ENCODE measurements around the gene FZD1. TPM values are rescaled to one million over a fixed set of nuclear protein-coding genes. Genes with fewer than 3 reads are reported as not detected.

Gene FZD1
- total RNA-seq, 2 experiments from 2014 or later: 0.29 to 0.30 TPM

- Mint-ChIP-seq H3K4me3 (no peak overlapping the region), H3K9me3 (no peaks in the 10 kb centered on the region), H3K4me1 (ENCODE audit: low read depth) (no peaks in the 10 kb centered on the region), H3K27me3 (ENCODE audit: low read depth) (peaks cover 3% of the 10 kb centered on the region), H3K27ac (no peak overlapping the region), H3K36me3 (ENCODE audit: low read depth) (no peaks in the 10 kb centered on the region)
- no peak for DNase-seq
- CTCF ChIA-PET: no interaction called here
- intact Hi-C loops (cut with micrococcal nuclease): no loop called here
Observed at GRCh38 chr7:91310830-91311460, 46.7 kb downstream of the FZD1 start.

GRCh38 chr7:91311839-91312238 lies 47.6 kb downstream of the FZD1 start:
- intact Hi-C loops (cut with micrococcal nuclease): no loop called here
- H3K27me3 Mint-ChIP-seq (ENCODE audit: low read depth): peaks cover 3% of the 10 kb centered on the region
- no peaks in the 10 kb centered on the region for H3K9me3 Mint-ChIP-seq
- H3K36me3 Mint-ChIP-seq (ENCODE audit: low read depth): no peaks in the 10 kb centered on the region
- no peak overlapping the region for H3K4me3 Mint-ChIP-seq
- H3K4me1 Mint-ChIP-seq (ENCODE audit: low read depth): no peaks in the 10 kb centered on the region
- DNase-seq: no peak
- CTCF ChIA-PET: no interaction called here
- no peak overlapping the region for H3K27ac Mint-ChIP-seq

- no peaks in the 10 kb centered on the region for H3K36me3 Mint-ChIP-seq (ENCODE audit: low read depth)
- no peak overlapping the region for H3K4me3 Mint-ChIP-seq
- H3K9me3 Mint-ChIP-seq: no peaks in the 10 kb centered on the region
- H3K27me3 Mint-ChIP-seq (ENCODE audit: low read depth): peaks cover 1% of the 10 kb centered on the region
- CTCF ChIA-PET: no interaction called here
- no peaks in the 10 kb centered on the region for H3K4me1 Mint-ChIP-seq (ENCODE audit: low read depth)
- intact Hi-C loops (cut with micrococcal nuclease): no loop called here
- no peak overlapping the region for H3K27ac Mint-ChIP-seq
- DNase-seq: no peak
Observed at GRCh38 chr7:91313113-91313512, 48.9 kb downstream of the FZD1 start.

- intact Hi-C loops (cut with micrococcal nuclease): no loop called here
- H3K27ac Mint-ChIP-seq: no peak overlapping the region
Observed at GRCh38 chr7:91314591-91315323, 50.5 kb downstream of the FZD1 start.

GRCh38 chr7:91316426-91316825 lies 52.2 kb downstream of the FZD1 start:
- DNase-seq: no peak
- CTCF ChIA-PET: no interaction called here
- H3K27me3 Mint-ChIP-seq (ENCODE audit: low read depth): peaks cover 4% of the 10 kb centered on the region
- H3K36me3 Mint-ChIP-seq (ENCODE audit: low read depth): no peaks in the 10 kb centered on the region
- H3K4me1 Mint-ChIP-seq (ENCODE audit: low read depth): no peaks in the 10 kb centered on the region
- no peaks in the 10 kb centered on the region for H3K9me3 Mint-ChIP-seq
- H3K27ac Mint-ChIP-seq: no peak overlapping the region
- no peak overlapping the region for H3K4me3 Mint-ChIP-seq
- intact Hi-C loops (cut with micrococcal nuclease): no loop called here

More at GRCh38 chr7:91314591-91315323, 50.5 kb downstream of the FZD1 start:
- no peaks in the 10 kb centered on the region for H3K9me3 Mint-ChIP-seq
- H3K4me3 Mint-ChIP-seq: no peak overlapping the region
- H3K27me3 Mint-ChIP-seq (ENCODE audit: low read depth): peaks cover 4% of the 10 kb centered on the region
- H3K4me1 Mint-ChIP-seq (ENCODE audit: low read depth): no peaks in the 10 kb centered on the region
- H3K36me3 Mint-ChIP-seq (ENCODE audit: low read depth): no peaks in the 10 kb centered on the region
- no peak for DNase-seq
- CTCF ChIA-PET: no interaction called here

- Mint-ChIP-seq H3K27ac (no peak overlapping the region), H3K4me3 (no peak overlapping the region), H3K9me3 (no peaks in the 10 kb centered on the region), H3K27me3 (ENCODE audit: low read depth) (peaks cover 2% of the 10 kb centered on the region), H3K36me3 (ENCODE audit: low read depth) (no peaks in the 10 kb centered on the region), H3K4me1 (ENCODE audit: low read depth) (no peaks in the 10 kb centered on the region)
- no peak for DNase-seq
- intact Hi-C loops (cut with micrococcal nuclease): no loop called here
- CTCF ChIA-PET: no interaction called here
Observed at GRCh38 chr7:91319351-91319750, 55.1 kb downstream of the FZD1 start.

- H3K9me3 Mint-ChIP-seq: no peaks in the 10 kb centered on the region
- no peak overlapping the region for H3K4me3 Mint-ChIP-seq
- intact Hi-C loops (cut with micrococcal nuclease): no loop called here
- CTCF ChIA-PET: no interaction called here
- no peaks in the 10 kb centered on the region for H3K36me3 Mint-ChIP-seq (ENCODE audit: low read depth)
- no peaks in the 10 kb centered on the region for H3K4me1 Mint-ChIP-seq (ENCODE audit: low read depth)
- peaks cover 4% of the 10 kb centered on the region for H3K27me3 Mint-ChIP-seq (ENCODE audit: low read depth)
- H3K27ac Mint-ChIP-seq: no peak overlapping the region
- no peak for DNase-seq
Observed at GRCh38 chr7:91320366-91321078, 56.3 kb downstream of the FZD1 start.
